Fibroblast of lung (primary cell): Measurements from ENCODE around the gene PLEKHO2.

Experiments
- CTCF ChIP-seq, 2 donors: IDR thresholded peaks in 1 of 2; conservative IDR thresholded peaks in 1 of 2; 1 replicate in 1 of 2; 2 replicates in 1 of 2; pipeline ENCODE4 v1.5.1; 2011 to 2012; ENCODE audit warnings: low read length in 2 of 2, control low read depth in 1 of 2, inconsistent platforms in 1 of 2, low read depth in 1 of 2, mild to moderate bottlenecking in 1 of 2
- EZH2 ChIP-seq: IDR thresholded peaks from 2 replicates; pipeline ENCODE4 v1.5.1; 2012; ENCODE audit warnings: low read length, control low read depth, mild to moderate bottlenecking; ENCODE audit errors: missing control alignments

- TF ChIP-seq CTCF (conservative IDR thresholded peaks at IDR 0.05 in 1 of 2, IDR thresholded peaks at IDR 0.05 in 1 of 2; ENCODE audit: low read depth in 1 of 2, low read length in 2 of 2) (no peak), EZH2 (no peak)
Measured at GRCh38 chr15:64875641-64876223, 34.0 kb downstream of the PLEKHO2 start.
